Activated CD8-positive, alpha-beta memory T cell treated with anti-CD3 and anti-CD28 coated beads, Interleukin-2, amount 10 ng/mL, durations not matched to agents 7 days and 5 days (primary cell): ENCODE results near the gene NOX1. TPM values are rescaled to one million over a fixed set of nuclear protein-coding genes. Genes with fewer than 3 reads are reported as not detected.
"Not testable (repeated sequence)": the region's sequence is repeated elsewhere in the genome, so short reads cannot be mapped to it uniquely, and the experiment has no call there.

Source experiments
- ATAC-seq: fragments of 150-1000 bp; cut with Tn5 transposase; one replicate; pipeline ENCODE4 v1.10.0; 2021; ENCODE audit warnings: moderate library complexity
- CTCF ChIA-PET: fragments of 350-600 bp; sonication (Branson Sonifier 250); formaldehyde crosslinking; loops from one replicate; lab custom pipeline; 2021; ENCODE audit warnings: antibody characterized with exemption; lab: Charles Lee
- DNase-seq: peaks from one replicate; pipeline ENCODE4 v3.0.0-alpha.2; 2020
- H3K27ac Mint-ChIP-seq: one replicate; pipeline ENCODE4 v1.8.0; 2021; ENCODE audit warnings: mild to moderate bottlenecking, mixed read lengths
- H3K27me3 Mint-ChIP-seq: one replicate; pipeline ENCODE4 v1.8.0; 2021; ENCODE audit warnings: mixed read lengths
- H3K36me3 Mint-ChIP-seq: one replicate; pipeline ENCODE4 v1.8.0; 2021; ENCODE audit warnings: mild to moderate bottlenecking, mixed read lengths
- H3K4me1 Mint-ChIP-seq: one replicate; pipeline ENCODE4 v1.8.0; 2021; ENCODE audit warnings: mixed read lengths
- H3K4me3 Mint-ChIP-seq: one replicate; pipeline ENCODE4 v1.8.0; 2021; ENCODE audit warnings: mild to moderate bottlenecking, moderate library complexity, mixed read lengths
- H3K9me3 Mint-ChIP-seq: one replicate; pipeline ENCODE4 v1.8.0; 2022; ENCODE audit warnings: low read depth, mixed read lengths
- total RNA-seq, 2 experiments: library from RNA; stranded (reverse); gene quantifications; one replicate each; pipeline ENCODE4 v1.2.3, GENCODE V29; 2021

The NOX1 gene
- total RNA-seq, 2 experiments from 2014 or later = not detected

DNA sequence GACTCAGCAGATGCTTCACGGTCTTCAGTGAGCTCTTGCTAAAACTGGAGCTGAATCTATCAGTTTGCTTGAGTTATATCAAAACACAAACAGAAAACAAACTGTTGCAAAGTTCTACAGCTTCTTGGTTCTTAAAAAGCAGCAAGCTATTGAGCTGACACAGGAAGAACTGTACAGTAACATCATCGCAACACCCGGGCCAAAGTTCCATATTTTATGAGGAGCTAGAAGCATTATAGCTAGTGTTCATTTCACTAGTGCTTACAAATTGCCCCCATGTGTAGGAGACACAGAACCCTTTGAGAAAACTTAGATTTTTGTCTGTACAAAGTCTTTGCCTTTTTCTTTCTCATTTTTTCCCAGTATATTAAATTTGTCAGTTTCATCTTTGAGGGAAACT lies 71.3 kb downstream of the NOX1 start:
- Mint-ChIP-seq H3K4me1 (no peaks in the 10 kb centered on the region), H3K27me3 (peaks cover 20% of the 10 kb centered on the region), H3K27ac (no peak overlapping the region), H3K36me3 (no peaks in the 10 kb centered on the region), H3K9me3 (no peaks in the 10 kb centered on the region), H3K4me3 (no peak overlapping the region)
- CTCF ChIA-PET = no interaction called here
- no peak for DNase-seq
- no peak for ATAC-seq

GRCh38 chrX:100798484-100799214 lies 75.5 kb downstream of the NOX1 start:
- H3K4me3 Mint-ChIP-seq = no peak overlapping the region
- H3K9me3 Mint-ChIP-seq = no peaks in the 10 kb centered on the region
- no peaks in the 10 kb centered on the region for H3K4me1 Mint-ChIP-seq
- ATAC-seq = no peak
- peaks cover 8% of the 10 kb centered on the region for H3K27me3 Mint-ChIP-seq
- no peak overlapping the region for H3K27ac Mint-ChIP-seq
- H3K36me3 Mint-ChIP-seq = no peaks in the 10 kb centered on the region
- DNase-seq = no peak
- CTCF ChIA-PET = no interaction called here

DNA sequence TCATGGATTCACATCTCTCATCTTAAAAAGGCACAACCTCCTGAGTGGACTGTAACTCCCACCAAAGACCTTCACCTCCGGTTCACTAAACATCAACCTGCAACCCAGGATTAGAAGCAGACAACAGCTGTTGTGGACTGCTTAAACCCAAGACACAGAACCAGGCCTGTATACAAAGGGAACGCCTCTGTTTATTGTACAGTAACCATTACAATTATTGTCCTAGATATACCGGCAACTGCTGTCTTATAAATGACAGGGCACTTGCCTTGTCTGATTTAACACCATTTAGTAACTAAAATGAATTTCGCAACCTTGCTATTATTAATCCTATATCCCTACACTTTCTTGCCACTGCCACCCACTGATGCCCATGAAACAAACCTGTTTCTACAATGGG lies 76.8 kb downstream of the NOX1 start:
- H3K4me3 Mint-ChIP-seq = no peak overlapping the region
- H3K9me3 Mint-ChIP-seq = no peaks in the 10 kb centered on the region
- no peaks in the 10 kb centered on the region for H3K4me1 Mint-ChIP-seq
- peaks cover 3% of the 10 kb centered on the region for H3K27me3 Mint-ChIP-seq
- no peaks in the 10 kb centered on the region for H3K36me3 Mint-ChIP-seq
- H3K27ac Mint-ChIP-seq = no peak overlapping the region
- CTCF ChIA-PET = no interaction called here
- ATAC-seq (no peak), DNase-seq (no peak)

- H3K27me3 Mint-ChIP-seq, H3K36me3 Mint-ChIP-seq, H3K4me3 Mint-ChIP-seq, ATAC-seq, H3K4me1 Mint-ChIP-seq, CTCF ChIA-PET, H3K9me3 Mint-ChIP-seq, H3K27ac Mint-ChIP-seq, DNase-seq: not testable (repeated sequence)
Measured at GRCh38 chrX:100796371-100796770, 77.8 kb downstream of the NOX1 start.

Other genes starting within 250 kb of the NOX1 start
- not detected for gene TSPAN6, start 237.6 kb downstream of the NOX1 start, total RNA-seq
- not detected for gene SRPX2, start 230.2 kb downstream of the NOX1 start, total RNA-seq
- not detected for gene SYTL4, start 142.2 kb downstream of the NOX1 start, total RNA-seq
- gene CSTF2, start 54.0 kb downstream of the NOX1 start, total RNA-seq = 10 to 100 TPM; 38.9 to 44.5 TPM
- under 1 TPM in 1 of 2 experiments, not detected in 1; 0.12 TPM for gene XKRX, start 54.6 kb upstream of the NOX1 start, total RNA-seq
- not detected for gene ARL13A, start 95.3 kb upstream of the NOX1 start, total RNA-seq
- gene TRMT2B, start 177.8 kb upstream of the NOX1 start, total RNA-seq = 10 to 100 TPM; 21.0 to 23.3 TPM
- gene TMEM35A, start 204.5 kb upstream of the NOX1 start, total RNA-seq = not detected
- 10 to 100 TPM; 28.9 to 44.7 TPM for gene CENPI, start 223.8 kb upstream of the NOX1 start, total RNA-seq